ENCODE data around the gene CCDC149.

The CCDC149 gene

GRCh38 chr4:24837781-24838180, 75.1 kb downstream of the CCDC149 start:
- DNase-seq = no peak

GRCh38 chr4:24837336-24837735, 75.5 kb downstream of the CCDC149 start:
- DNase-seq = peak; percentile 13 to 35

DNA sequence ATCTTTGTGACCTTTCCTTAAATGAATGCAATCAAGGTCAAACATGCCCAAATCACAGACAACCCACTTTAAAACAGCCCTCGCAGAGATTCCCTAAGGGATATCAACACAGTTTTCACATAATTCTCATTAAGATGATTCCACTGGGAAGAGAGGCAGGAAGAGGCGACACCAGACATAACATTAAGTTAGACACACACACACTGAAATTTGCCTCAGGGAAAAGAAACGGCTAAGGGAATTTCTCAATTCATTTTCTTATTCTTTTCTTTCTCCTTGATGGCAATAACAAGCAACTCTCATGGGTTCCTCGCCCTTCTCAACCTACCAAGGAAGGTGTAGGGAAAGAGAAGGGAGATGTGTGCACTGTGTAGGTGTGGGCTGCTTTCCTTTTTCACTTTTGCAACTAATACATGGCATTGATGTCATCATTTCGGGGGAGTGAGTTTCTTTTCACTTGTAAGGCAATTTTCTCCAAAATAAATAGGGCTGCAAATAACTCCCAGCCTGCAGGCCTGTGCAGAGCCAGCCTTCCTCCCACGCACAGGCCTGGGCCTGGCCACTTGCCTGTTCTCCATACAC, 76.1 kb downstream of the CCDC149 start:
- no peak for DNase-seq

- DNase-seq = no peak
Measured at GRCh38 chr4:24835696-24836095, 77.1 kb downstream of the CCDC149 start.

- no peak for DNase-seq
Measured at GRCh38 chr4:24831637-24832036, 81.2 kb downstream of the CCDC149 start.

DNA sequence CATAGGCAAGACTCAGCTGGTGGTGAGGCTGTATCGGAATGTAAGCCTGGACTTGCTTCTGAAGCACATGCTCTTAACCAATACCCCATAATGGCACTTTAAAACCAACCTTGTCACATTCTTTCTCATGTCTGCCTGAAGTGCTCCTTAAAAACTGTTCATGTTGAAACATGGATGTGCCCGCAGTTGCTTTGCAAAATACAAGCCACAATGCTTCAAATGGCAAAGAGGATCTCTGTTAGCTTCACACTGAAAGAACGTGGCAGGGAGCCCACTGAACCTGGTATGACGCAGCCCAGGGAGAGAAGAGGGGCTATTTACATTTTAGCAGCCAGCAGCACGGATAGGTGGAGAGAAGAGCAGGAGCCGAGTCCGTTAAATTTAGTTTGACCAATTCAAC, 88.1 kb downstream of the CCDC149 start:
- no peak for DNase-seq

GRCh38 chr4:24820541-24820940, 92.3 kb downstream of the CCDC149 start:
- no peak for DNase-seq

DNA sequence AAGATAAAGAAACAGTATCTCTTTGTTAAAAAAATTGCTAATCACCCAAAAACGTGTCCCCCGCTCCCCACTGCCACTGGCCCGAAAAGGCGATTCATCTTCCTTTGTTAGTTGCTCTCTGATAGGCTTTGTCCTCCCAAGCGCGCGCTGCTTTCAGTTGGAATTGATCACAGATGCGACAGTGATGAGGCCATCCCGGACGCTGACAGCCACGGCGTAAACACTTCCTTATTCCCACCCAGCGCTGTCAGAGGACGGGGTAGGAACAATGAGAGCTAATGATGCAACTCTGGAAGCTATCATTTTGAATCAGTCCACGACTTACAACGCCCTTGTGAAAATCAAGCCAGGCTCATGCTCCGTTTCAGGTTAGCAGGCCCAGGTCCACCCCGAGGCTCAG, 96.0 kb downstream of the CCDC149 start:
- DNase-seq = no peak

GRCh38 chr4:24813732-24814131, 99.1 kb downstream of the CCDC149 start:
- no peak for DNase-seq

DNA sequence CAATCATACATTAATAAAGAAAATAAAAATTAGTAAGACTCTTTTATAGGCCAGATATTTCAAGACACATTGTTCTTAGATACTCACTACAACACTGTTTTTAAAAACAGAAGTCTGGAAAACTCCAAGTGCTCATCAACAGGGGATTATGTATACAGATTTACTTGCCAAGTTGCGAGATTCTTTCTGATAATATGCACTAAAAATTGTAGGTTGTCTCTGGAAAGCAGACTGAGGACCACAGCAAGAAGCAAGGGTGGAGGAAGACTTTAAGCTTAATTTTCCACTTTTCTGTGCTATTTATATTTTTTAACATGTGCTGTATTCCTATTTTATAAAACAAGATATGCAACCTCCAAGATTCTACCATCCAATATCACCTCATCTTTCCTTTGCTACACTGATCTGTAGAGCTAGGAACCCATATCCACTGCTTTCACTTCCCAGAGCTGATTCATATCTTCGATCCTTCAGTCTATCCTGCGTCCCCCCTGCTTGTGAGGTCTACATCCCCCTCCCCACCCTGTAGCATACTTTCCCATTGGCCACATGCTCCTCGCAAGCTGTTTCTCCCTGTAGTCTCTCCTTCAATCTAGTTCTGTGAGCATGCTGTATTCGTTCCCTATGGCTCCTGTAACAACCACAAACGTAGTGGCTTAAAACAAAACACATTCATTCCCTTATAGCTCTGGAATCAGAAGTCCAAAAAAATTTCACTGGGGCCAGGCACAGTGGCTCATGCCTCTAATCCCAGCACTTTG, 101.8 kb downstream of the CCDC149 start:
- no peak for DNase-seq

- DNase-seq = no peak
Measured at GRCh38 chr4:24809815-24810405, 102.9 kb downstream of the CCDC149 start.

DNA sequence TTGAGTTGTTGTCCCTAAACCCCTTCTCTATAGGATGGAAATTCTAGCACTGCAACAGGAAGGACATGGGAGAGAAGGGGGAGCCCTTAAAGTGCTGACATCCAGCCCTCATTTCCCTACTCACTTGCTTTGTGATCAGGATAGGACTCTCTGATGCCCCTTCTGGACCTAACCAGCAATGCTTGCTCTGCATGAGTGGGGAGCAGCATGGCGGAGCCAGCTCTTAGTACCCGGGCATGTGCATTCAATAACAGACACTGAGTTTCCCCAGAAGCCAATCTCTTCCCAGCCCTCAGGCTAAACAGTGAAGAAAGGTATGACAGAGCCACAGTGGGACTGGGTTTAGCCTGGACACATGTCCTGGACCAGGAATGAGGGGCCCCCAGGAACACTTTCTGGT, 103.5 kb downstream of the CCDC149 start:
- DNase-seq = no peak

- DNase-seq = no peak
Measured at GRCh38 chr4:24808955-24809354, 103.9 kb downstream of the CCDC149 start.

DNA sequence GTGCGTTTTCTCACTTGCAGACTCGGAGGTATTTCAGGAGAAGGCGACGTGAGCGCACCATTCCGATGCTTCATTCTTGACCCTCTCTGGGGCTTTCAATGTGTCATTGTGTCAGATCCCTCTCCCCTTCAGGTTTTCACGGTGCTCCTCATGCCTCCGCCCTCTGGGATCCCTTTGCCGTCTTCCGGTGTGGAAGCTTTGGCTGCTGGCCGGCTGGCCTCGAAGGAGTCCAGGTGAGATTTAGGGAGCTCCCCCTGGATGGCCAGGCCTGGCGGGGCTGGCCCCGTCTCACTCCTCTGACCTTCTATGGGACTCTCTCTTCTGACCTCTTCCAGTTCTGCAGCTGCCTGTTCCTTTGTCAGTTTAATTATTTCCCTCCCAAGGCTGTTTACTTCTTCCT, 104.6 kb downstream of the CCDC149 start:
- no peak for DNase-seq

- DNase-seq = no peak
Measured at GRCh38 chr4:24807611-24808010, 105.2 kb downstream of the CCDC149 start.

DNA sequence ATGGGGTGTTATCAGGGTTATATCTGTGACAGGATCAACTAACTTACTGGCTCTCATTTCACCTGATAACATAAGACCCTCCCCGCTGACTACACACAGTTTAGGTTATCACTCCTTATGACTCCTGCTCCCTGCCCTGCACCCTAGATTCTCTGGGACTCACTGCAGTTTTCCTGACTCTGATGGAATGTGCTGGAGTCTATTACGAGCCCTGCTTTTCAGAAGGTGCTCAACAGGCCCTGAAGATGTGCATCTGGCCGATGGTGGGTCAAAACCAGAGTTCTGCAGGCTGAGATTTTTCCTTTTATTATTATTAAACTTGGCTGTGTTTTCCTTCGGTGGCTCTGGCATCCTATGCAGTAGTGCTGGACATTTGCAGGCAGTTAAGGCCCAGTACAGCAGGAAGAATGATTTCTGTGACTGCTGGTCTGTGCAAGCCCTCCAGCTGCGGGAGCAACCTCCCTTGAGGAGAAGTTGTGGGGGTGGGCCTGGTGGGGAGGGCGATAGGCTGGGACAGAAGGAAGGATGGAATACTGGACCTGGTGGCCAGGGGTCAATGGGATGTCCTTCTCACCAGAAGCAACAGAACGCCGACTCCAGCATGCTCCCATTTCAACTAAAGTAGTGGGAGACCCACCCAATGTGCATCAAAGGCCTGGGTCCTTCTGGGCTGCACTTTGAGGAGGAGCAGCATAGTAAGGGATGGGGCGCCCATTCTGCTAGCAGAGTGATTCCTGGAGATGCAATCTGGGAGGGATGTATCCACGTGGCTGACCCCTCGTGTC, 106.4 kb downstream of the CCDC149 start:
- DNase-seq = no peak

DNA sequence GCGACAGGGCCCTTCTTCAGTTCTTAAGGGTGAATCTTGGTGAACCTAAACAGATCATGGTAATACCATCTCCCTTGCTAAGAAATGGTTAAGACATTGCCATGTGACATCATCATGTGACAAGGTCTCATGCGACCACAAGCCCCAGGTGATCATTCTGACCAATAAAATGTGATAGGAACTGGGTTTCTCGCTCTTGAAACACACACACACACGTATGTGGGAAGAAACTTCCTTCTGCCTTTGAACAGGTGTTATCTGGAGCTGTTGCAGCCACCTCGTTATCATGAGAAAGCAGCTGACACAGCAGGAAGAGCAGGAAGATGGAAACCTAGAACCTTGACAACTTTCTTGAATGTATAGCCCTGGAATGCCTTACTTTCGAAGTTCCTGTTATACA, 107.3 kb downstream of the CCDC149 start:
- DNase-seq = no peak

DNA sequence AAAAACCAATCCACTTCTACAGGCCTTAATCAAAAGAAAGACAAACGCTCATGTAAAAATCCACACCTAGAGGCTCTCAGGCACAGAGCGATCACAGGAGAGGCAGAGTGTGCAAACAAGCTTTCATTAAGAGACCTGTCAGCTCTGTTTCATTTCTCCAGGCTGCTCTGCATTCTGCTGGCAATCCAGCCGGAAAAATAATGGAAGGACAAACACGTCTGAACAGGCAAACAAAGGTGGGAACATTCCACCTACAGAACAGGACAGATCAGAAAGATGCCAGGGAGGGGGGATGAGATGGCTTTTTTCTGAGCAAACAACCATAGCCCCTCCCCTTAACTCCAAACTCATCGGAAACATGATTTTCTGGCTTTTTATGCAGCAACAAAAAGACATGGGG, 107.8 kb downstream of the CCDC149 start:
- DNase-seq = peak; percentile 48 to 83

GRCh38 chr4:24802648-24803047, 110.2 kb downstream of the CCDC149 start:
- DNase-seq = peak in 1 of 2 experiments; percentile 50

- no peak for DNase-seq
Measured at GRCh38 chr4:24801136-24801855, 111.5 kb downstream of the CCDC149 start.

DNA sequence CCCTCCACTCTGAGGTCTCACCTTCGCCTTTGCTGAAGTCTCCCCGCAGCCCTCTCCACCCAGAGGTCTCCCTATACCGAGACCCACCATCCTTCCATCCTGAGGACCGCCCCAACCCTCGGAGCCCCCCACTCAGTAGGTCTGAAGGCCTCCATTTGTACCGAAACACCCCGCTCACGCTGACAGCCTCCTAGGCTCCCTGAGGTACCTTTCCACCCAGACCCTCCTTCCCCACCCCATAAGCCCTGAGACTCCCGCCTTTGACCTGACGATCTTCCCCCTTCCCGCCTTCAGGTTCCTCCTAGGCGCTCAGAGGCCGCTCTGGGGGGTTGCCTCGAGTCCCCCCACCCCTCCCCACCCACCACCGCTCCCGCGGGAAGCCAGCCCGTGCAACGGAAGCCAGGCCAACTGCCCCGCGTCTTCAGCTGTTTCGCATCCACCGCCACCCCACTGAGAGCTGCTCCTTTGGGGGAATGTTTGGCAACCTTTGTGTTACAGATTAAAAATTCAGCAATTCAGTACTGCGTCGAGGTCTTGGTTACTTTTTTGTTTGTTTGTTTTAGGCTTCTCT, 112.4 kb downstream of the CCDC149 start:
- no peak for DNase-seq

DNA sequence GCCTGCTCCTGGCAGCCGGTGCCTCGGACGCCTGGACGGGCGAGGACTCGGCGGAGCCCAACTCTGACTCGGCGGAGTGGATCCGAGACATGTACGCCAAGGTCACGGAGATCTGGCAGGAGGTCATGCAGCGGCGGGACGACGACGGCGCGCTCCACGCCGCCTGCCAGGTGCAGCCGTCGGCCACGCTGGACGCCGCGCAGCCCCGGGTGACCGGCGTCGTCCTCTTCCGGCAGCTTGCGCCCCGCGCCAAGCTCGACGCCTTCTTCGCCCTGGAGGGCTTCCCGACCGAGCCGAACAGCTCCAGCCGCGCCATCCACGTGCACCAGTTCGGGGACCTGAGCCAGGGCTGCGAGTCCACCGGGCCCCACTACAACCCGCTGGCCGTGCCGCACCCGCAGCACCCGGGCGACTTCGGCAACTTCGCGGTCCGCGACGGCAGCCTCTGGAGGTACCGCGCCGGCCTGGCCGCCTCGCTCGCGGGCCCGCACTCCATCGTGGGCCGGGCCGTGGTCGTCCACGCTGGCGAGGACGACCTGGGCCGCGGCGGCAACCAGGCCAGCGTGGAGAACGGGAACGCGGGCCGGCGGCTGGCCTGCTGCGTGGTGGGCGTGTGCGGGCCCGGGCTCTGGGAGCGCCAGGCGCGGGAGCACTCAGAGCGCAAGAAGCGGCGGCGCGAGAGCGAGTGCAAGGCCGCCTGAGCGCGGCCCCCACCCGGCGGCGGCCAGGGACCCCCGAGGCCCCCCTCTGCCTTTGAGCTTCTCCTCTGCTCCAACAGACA, 113.1 kb downstream of the CCDC149 start:
- no peak for DNase-seq
